ENCODE measurements around the gene MRPL40. TPM values are rescaled to one million over a fixed set of nuclear protein-coding genes. Genes with fewer than 3 reads are reported as not detected.

The MRPL40 gene
- total and polyA plus RNA-seq, 12 donors, result 22.4 to 132 (median 54.7) TPM

DNA sequence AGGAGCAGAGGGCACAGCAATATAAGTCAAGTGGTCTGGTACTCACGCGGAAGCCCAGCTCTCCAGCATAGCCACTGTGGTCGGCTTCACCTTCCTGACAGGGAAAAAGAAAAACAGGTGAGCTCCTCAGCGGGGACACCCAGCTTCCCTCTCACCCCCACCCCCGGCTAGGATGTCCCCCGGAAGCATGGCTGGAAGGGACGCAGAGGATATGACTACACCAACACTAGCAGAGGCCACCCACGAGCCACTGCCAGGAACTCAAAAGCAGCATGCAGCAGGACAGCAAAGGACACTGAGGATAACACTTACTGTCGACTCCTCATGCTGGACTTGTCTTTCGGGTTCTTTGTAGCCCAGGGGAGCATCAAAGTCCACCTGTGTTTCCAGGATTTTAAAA is 24.2 kb downstream of the MRPL40 start:
- H3K36me3 ChIP-seq (replicated peaks in 1 of 2), result peaks cover 0 to 79% of the 10 kb centered on the region in 2 donors
- intact Hi-C loops (cut with DNase I), result no loop called here
- H3K4me3 ChIP-seq, result no peak overlapping the region
- H3K9me3 ChIP-seq (replicated peaks in 1 of 3), result no peaks in the 10 kb centered on the region
- DNase-seq, result no peak
- H3K27me3 ChIP-seq, result no peaks in the 10 kb centered on the region
- TF ChIP-seq CTCF (IDR thresholded peaks at IDR 0.05), result no peak
- TF ChIP-seq POLR2A (IDR thresholded peaks at IDR 0.05), result no peak
- WGBS, 4 donors, result 93 to 97% (median 95%) methylated on average over 9 to 10 of the region's 10 CpGs
- no peak overlapping the region for H3K27ac ChIP-seq
- H3K4me1 ChIP-seq (replicated peaks in 1 of 2), result no peaks in the 10 kb centered on the region

- no peak for DNase-seq
- WGBS, 4 donors, result 84 to 98% (median 93%) methylated on average over 6 to 8 of the region's 8 CpGs
- Histone ChIP-seq H3K4me1 (replicated peaks in 1 of 2) (no peaks in the 10 kb centered on the region), H3K9me3 (replicated peaks in 1 of 3) (no peaks in the 10 kb centered on the region), H3K27ac (no peak overlapping the region), H3K27me3 (no peaks in the 10 kb centered on the region), H3K4me3 (no peak overlapping the region), H3K36me3 (replicated peaks in 1 of 2) (peaks cover 0 to 77% of the 10 kb centered on the region in 2 donors)
- intact Hi-C loops (cut with DNase I), result no loop called here
- TF ChIP-seq POLR2A (IDR thresholded peaks at IDR 0.05) (no peak), CTCF (IDR thresholded peaks at IDR 0.05) (no peak)
These were observed 25.6 kb downstream of the MRPL40 start for GRCh38 chr22:19457828-19458428.

DNA sequence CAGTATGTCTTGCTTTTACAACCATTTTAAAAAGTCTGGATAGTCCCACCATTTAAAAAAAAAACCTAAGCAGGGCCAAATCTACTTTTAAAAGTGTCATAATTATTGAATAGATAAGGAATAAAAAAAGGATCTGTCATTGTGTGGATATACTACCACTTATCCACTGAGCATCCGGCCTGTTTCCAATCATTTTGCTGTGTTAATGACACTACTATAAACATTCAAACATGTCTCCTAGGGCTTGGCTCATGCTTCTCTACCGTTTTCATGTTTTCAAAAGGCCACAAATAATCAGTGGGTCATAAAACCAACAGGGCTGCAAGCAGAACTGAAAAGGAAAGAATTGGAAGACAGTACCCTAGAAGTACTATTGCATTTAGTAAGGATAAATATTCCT is 27.7 kb downstream of the MRPL40 start:
- TF ChIP-seq POLR2A (IDR thresholded peaks at IDR 0.05) (no peak), CTCF (IDR thresholded peaks at IDR 0.05) (no peak)

DNA sequence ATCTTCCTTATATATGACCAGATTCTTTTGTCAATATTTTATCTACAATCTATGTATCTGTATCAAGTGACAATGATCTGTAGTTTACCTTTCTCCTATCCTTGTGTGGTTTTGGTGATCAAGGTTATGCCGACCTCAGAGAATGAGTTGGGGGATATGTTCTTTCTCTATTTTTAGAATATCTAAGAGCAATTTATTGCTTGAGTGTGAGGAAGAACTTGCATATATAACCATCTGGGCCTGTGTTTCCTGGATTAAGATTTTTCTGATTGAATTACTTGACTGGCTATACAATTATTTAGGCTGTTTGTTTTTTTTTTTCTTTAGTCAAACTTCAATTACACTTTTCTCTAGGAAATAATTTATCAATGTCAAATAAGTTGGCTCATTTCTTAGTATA is 29.2 kb downstream of the MRPL40 start:
- no peak for TF ChIP-seq POLR2A (IDR thresholded peaks at IDR 0.05)
- no peak for TF ChIP-seq CTCF (IDR thresholded peaks at IDR 0.05)
- DNase-seq, result no peak
- Histone ChIP-seq H3K9me3 (replicated peaks in 1 of 3) (no peaks in the 10 kb centered on the region), H3K36me3 (replicated peaks in 1 of 2) (peaks cover 0 to 77% of the 10 kb centered on the region in 2 donors), H3K27ac (no peak overlapping the region), H3K27me3 (no peaks in the 10 kb centered on the region), H3K4me1 (replicated peaks in 1 of 2) (no peaks in the 10 kb centered on the region), H3K4me3 (no peak overlapping the region)
- intact Hi-C loops (cut with DNase I), result no loop called here
- WGBS, 4 donors, result 73 to 94% (median 90%) methylated on average over 1 of the region's 1 CpG

More for the DNA sequence above, 27.7 kb downstream of the MRPL40 start:
- H3K36me3 ChIP-seq (replicated peaks in 1 of 2), result peaks cover 0 to 77% of the 10 kb centered on the region in 2 donors
- no peaks in the 10 kb centered on the region for H3K4me1 ChIP-seq (replicated peaks in 1 of 2)
- intact Hi-C loops (cut with DNase I), result no loop called here
- WGBS, 4 donors, result 67 to 82% (median 80%) methylated on average over 2 of the region's 2 CpGs
- no peak overlapping the region for H3K4me3 ChIP-seq
- H3K27me3 ChIP-seq, result no peaks in the 10 kb centered on the region
- DNase-seq, result no peak
- H3K9me3 ChIP-seq (replicated peaks in 1 of 3), result no peaks in the 10 kb centered on the region
- no peak overlapping the region for H3K27ac ChIP-seq
